Sigmoid colon (tissue), 7 donors: ENCODE measurements around the gene CSNK1D. TPM values are rescaled to one million over a fixed set of nuclear protein-coding genes. Genes with fewer than 3 reads are reported as not detected.

Source experiments
- DNase-seq: peaks from one replicate; pipeline ENCODE4 v3.0.0-alpha.2; 2019
- H3K27ac ChIP-seq, 4 donors: fragments of 200-600 bp; sonication (generic); one replicate each; pipeline ENCODE4 v1.5.1; 2016 to 2019; ENCODE audit warnings: mild to moderate bottlenecking in 1 of 4
- H3K27me3 ChIP-seq, 3 donors: fragments of 200-600 bp; sonication (generic); one replicate each; pipeline ENCODE4 v1.5.1; 2019; ENCODE audit warnings: mild to moderate bottlenecking in 1 of 3
- H3K36me3 ChIP-seq, 4 donors: fragments of 200-600 bp; sonication (generic); one replicate each; pipeline ENCODE4 v1.5.1; 2016 to 2019
- H3K4me1 ChIP-seq, 4 donors: fragments of 200-600 bp; sonication (generic); one replicate each; pipeline ENCODE4 v1.5.1; 2017 to 2019
- H3K4me3 ChIP-seq, 4 donors: fragments of 200-600 bp; sonication (generic); one replicate each; pipeline ENCODE4 v1.5.1; 2017 to 2019; ENCODE audit warnings: mild to moderate bottlenecking in 2 of 4, moderate library complexity in 1 of 4
- H3K9me3 ChIP-seq, 4 donors: fragments of 200-600 bp in 3 of 4; sonication (generic) in 3 of 4; one replicate each; pipeline versions ENCODE4 v1.5.1 to v1.6.1; 2013 to 2019
- EP300 ChIP-seq, 4 donors: sonication (generic); formaldehyde crosslinking; IDR thresholded peaks; one replicate each; pipeline ENCODE4 v1.6.1; 2017; ENCODE audit warnings: antibody characterized with exemption in 4 of 4
- POLR2A ChIP-seq, 2 donors: fragments of 450-650 bp; IDR thresholded peaks; one replicate each; pipeline ENCODE4 v1.6.1; 2016; ENCODE audit warnings: antibody characterized with exemption in 2 of 2, mild to moderate bottlenecking in 2 of 2, moderate library complexity in 2 of 2
- POLR2AphosphoS5 ChIP-seq, 4 donors: sonication (generic); formaldehyde crosslinking; IDR thresholded peaks; one replicate each; pipeline ENCODE4 v1.6.1; 2017; ENCODE audit warnings: antibody characterized with exemption in 4 of 4
- WGBS, 2 donors: extraction: QIAGEN DNeasy Blood & Tissue Kit; methylation state at CpG; one replicate each; pipeline ENCODE4 v1.1.7; 2013; 5-methylcytosine and 5-hydroxymethylcytosine counted together
- intact Hi-C: fragments of 100-400 bp; cut with DNase I; formaldehyde crosslinking; loops from one replicate; pipeline ENCODE4 v1.15.1; 2023
- polyA plus RNA-seq, 3 donors: library from polyadenylated mRNA; stranded (reverse); fragments of 200-250 nt; gene quantifications; one replicate each; pipeline ENCODE4 v1.2.3, GENCODE V29; 2013
- total RNA-seq, 4 donors: library from RNA; depleted of rRNA; stranded (reverse); fragments of >200 nt; gene quantifications; one replicate each; pipeline ENCODE4 v1.1.0, GENCODE V29; 2016
- TF ChIP-seq, protein P1 (sequence below), 4 experiments: fragments of 450-650 bp in 3 of 4; fragments of 200-600 bp in 1 of 4; IDR thresholded peaks; one replicate each; pipeline ENCODE4 v1.5.1; 2016 to 2019; ENCODE audit warnings: antibody characterized with exemption in 4 of 4, mild to moderate bottlenecking in 3 of 4, moderate library complexity in 2 of 4
- donor health status: healthy with polysubstance abuse.
- donor health status: Bipolar disorder and iron deficiency.
- donor health status: healthy.

Gene CSNK1D
- total and polyA plus RNA-seq, 7 donors, result 45.1 to 142 (median 55.9) TPM

DNA sequence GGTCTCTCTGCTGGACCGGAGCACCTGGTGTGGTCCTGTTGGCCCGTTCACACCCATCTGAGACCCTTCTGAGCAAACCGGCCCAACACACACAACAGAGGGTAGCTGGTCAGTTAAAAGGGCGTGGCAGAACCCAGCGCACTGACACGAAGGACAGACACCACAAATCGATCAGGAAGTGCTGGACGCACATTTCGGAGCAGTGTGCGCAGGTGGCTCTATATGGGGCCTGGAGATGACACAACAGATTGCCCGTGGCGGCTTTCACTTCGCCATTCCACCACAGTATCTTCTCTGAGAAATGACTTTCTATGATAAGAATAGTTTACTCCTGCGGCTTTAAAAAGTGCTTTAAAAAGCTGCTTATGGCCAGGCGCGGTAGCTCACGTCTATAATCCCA lies 73.4 kb downstream of the CSNK1D start:
- Histone ChIP-seq H3K9me3 (no peaks in the 10 kb centered on the region), H3K27ac (no peak overlapping the region), H3K4me1 (peaks cover 0 to 15% (median 5%) of the 10 kb centered on the region in 4 donors), H3K27me3 (no peaks in the 10 kb centered on the region), H3K4me3 (no peak overlapping the region), H3K36me3 (peaks cover 0 to 33% (median 15%) of the 10 kb centered on the region in 4 donors)
- 89 to 93% methylated on average over 17 of the region's 17 CpGs for WGBS, 2 donors
- intact Hi-C loops, result loop anchor here (10.0 kb wide), 1 partner anchor 215 kb away; the partner anchor contains the start of genes HEXD and OGFOD3
- no peak for DNase-seq
- TF ChIP-seq POLR2A (IDR thresholded peaks at IDR 0.05), result no peak
- no peak for TF ChIP-seq EP300 (IDR thresholded peaks at IDR 0.05)
- TF ChIP-seq POLR2AphosphoS5 (IDR thresholded peaks at IDR 0.05), result no peak
- TF ChIP-seq, protein P1, sequence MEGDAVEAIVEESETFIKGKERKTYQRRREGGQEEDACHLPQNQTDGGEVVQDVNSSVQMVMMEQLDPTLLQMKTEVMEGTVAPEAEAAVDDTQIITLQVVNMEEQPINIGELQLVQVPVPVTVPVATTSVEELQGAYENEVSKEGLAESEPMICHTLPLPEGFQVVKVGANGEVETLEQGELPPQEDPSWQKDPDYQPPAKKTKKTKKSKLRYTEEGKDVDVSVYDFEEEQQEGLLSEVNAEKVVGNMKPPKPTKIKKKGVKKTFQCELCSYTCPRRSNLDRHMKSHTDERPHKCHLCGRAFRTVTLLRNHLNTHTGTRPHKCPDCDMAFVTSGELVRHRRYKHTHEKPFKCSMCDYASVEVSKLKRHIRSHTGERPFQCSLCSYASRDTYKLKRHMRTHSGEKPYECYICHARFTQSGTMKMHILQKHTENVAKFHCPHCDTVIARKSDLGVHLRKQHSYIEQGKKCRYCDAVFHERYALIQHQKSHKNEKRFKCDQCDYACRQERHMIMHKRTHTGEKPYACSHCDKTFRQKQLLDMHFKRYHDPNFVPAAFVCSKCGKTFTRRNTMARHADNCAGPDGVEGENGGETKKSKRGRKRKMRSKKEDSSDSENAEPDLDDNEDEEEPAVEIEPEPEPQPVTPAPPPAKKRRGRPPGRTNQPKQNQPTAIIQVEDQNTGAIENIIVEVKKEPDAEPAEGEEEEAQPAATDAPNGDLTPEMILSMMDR (IDR thresholded peaks at IDR 0.05), result no peak

DNA sequence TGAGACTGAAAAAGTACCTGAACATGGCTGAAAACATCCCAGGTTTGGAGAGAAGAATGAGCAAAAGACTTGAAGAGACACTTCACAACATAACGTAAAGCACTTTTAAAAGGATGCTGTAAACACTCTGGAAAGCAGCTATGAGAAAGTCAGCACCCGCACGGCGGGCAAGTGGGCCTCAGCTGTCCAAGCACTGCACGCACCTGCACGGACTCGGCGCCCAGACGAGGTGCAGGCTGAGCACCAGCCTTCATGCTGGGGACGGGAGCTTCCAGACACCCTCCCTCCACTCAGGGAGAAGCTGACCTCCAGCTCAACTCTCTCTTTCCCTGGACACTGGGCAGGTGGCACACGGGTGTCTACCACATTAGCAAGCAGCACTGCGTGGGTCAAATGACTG lies 74.0 kb downstream of the CSNK1D start:
- no peak for DNase-seq
- Histone ChIP-seq H3K9me3 (no peaks in the 10 kb centered on the region), H3K27ac (no peak overlapping the region), H3K27me3 (no peaks in the 10 kb centered on the region), H3K4me3 (no peak overlapping the region), H3K4me1 (peaks cover 0 to 19% (median 5%) of the 10 kb centered on the region in 4 donors), H3K36me3 (peaks cover 0 to 40% (median 18%) of the 10 kb centered on the region in 4 donors)
- intact Hi-C loops, result no loop called here
- WGBS, 2 donors, result 94 to 96% methylated on average over 12 of the region's 12 CpGs
- TF ChIP-seq POLR2A (IDR thresholded peaks at IDR 0.05) (no peak), POLR2AphosphoS5 (IDR thresholded peaks at IDR 0.05) (no peak), EP300 (IDR thresholded peaks at IDR 0.05) (no peak)
- TF ChIP-seq, protein P1 (IDR thresholded peaks at IDR 0.05), result no peak

DNA sequence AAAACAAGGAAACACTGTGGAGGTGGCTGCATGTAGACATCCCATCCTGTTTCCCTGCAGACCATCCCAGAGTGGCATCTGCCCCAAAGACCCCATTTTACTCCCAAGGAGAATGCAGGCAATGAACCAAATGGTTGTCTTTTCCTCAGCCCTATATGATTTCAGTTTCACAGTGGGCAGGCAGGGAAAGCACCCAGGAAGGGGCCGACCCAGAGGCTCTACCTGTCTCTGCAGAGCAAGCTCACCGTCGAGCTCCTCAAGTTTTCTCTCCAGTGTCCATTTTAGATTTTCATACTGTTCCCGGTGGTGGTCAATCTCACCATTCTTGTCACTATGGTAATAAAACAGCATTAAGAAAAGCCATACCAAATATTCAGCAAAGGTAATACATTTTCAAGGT lies 75.4 kb downstream of the CSNK1D start:
- no peaks in the 10 kb centered on the region for H3K27me3 ChIP-seq
- H3K9me3 ChIP-seq, result no peaks in the 10 kb centered on the region
- no peak overlapping the region for H3K4me3 ChIP-seq
- no peak overlapping the region for H3K27ac ChIP-seq
- peaks cover 0 to 54% (median 21%) of the 10 kb centered on the region in 4 donors for H3K36me3 ChIP-seq
- H3K4me1 ChIP-seq, result peaks cover 0 to 32% (median 9%) of the 10 kb centered on the region in 4 donors
- no peak for TF ChIP-seq POLR2AphosphoS5 (IDR thresholded peaks at IDR 0.05)
- no peak for TF ChIP-seq EP300 (IDR thresholded peaks at IDR 0.05)
- TF ChIP-seq POLR2A (IDR thresholded peaks at IDR 0.05), result no peak
- TF ChIP-seq, protein P1 (IDR thresholded peaks at IDR 0.05), result no peak
- no peak for DNase-seq
- 86 to 93% methylated on average over 4 of the region's 4 CpGs for WGBS, 2 donors
- intact Hi-C loops, result no loop called here

DNA sequence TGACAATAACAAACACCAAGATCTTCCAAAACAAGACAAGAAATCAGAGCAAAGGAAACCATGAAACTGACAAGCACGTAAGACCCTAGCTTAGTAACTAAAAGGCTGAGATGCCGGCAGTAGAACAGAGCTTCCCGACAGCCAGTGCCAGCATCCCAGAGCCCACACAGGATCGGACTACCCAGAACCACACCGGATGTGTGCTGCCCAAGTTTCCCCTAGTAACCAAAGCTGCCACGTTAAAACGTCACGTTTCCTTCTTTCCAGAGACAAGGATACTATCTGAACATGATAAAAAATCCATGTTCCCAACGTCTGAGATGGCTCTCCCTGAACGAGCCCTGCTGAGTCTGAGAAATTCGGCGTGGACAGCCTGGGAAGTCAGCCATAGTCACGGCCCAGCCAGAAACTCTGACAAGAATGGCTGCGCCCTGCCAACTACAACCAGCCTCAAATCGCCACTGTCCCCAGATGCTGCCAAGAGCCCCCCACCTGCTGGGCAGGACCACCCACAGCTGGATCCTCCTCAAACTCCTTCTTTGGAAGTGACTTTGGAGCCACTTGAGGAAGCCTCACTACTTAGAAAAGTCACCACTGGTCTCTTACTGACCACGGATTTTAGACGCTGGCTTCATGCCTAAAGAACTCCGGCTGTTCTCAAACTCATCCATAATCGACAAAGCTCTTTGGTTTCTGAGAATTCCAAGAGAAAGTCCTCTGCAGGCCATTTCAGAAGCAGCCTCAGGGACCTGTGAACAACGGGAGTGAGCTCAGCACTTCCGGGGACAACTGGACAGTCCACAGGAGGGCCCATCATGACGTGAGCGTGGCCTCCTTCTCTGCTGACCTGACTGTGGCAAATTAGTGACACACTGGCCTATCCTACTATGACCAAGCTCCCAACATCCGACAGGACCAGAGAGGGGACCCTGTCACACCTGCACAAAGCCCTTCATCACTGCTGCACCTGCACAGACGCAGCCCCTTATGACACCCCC lies 77.5 kb downstream of the CSNK1D start:
- no peak for TF ChIP-seq POLR2AphosphoS5 (IDR thresholded peaks at IDR 0.05)
- TF ChIP-seq, protein P1 (IDR thresholded peaks at IDR 0.05), result no peak
- TF ChIP-seq EP300 (IDR thresholded peaks at IDR 0.05), result no peak
- TF ChIP-seq POLR2A (IDR thresholded peaks at IDR 0.05), result no peak
- peak overlapping the region; percentile 33 to 72 (median 68) for H3K27ac ChIP-seq
- H3K9me3 ChIP-seq, result no peaks in the 10 kb centered on the region
- no peaks in the 10 kb centered on the region for H3K27me3 ChIP-seq
- intact Hi-C loops, result no loop called here
- H3K36me3 ChIP-seq, result peaks cover 0 to 67% (median 18%) of the 10 kb centered on the region in 4 donors
- H3K4me1 ChIP-seq, result peaks cover 0 to 43% (median 14%) of the 10 kb centered on the region in 4 donors
- no peak overlapping the region for H3K4me3 ChIP-seq
- DNase-seq, result no peak
- 85 to 89% methylated on average over 25 of the region's 25 CpGs for WGBS, 2 donors
